ENCODE data around the gene FAM227B. TPM values are rescaled to one million over a fixed set of nuclear protein-coding genes. Genes with fewer than 3 reads are reported as not detected.
"Not testable (repeated sequence)": the region's sequence is repeated elsewhere in the genome, so short reads cannot be mapped to it uniquely, and the experiment has no call there.

The FAM227B gene
- total RNA-seq, 1 donor from 2014 or later: 5.8 TPM

DNA sequence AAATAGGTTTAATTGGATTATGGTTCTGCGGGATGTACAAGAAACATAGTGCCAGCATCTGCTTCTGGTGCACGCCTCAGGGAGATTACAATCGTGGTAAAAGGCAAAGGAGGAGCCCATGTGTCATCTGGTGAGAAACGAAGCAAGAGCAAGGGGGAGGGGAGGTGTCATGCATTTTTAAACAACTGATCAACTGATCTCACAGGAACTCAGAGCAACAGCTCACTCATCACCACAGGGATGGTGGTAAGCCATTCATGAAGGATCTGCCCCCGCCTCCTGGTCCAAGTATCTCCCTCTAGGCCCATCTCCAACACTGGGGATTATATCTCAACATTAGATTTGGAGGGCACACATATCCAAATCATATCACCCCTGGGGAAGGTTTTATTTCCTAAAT, 239.7 kb downstream of the FAM227B start:
- no peak for DNase-seq (ENCODE audit: low read depth)

DNA sequence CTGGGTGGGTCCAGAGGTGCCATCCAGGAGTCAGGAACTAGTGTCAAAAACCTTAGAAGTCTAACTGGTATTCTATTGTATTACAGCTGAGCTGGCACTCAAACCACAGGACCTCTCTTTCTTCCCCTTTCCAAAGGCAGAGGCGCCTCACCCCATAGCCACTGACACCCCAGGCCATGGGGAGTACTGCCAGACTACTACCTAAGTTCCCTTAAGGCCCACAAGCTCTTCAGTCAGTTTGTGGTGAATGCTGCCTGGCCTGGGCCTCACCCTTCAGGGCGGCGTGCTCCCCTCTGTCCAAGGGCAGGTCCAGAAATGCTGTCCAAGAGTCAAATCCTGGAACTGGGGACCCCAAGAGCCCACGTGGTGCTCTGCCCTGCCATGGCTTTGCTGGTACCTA, 240.6 kb downstream of the FAM227B start:
- no peaks in the 10 kb centered on the region for H3K27me3 ChIP-seq (ENCODE audit: control insufficient read depth, insufficient read depth, low read length)
- H3K4me3 ChIP-seq (ENCODE audit: low read depth, low read length): no peak overlapping the region
- TF ChIP-seq, protein P1, sequence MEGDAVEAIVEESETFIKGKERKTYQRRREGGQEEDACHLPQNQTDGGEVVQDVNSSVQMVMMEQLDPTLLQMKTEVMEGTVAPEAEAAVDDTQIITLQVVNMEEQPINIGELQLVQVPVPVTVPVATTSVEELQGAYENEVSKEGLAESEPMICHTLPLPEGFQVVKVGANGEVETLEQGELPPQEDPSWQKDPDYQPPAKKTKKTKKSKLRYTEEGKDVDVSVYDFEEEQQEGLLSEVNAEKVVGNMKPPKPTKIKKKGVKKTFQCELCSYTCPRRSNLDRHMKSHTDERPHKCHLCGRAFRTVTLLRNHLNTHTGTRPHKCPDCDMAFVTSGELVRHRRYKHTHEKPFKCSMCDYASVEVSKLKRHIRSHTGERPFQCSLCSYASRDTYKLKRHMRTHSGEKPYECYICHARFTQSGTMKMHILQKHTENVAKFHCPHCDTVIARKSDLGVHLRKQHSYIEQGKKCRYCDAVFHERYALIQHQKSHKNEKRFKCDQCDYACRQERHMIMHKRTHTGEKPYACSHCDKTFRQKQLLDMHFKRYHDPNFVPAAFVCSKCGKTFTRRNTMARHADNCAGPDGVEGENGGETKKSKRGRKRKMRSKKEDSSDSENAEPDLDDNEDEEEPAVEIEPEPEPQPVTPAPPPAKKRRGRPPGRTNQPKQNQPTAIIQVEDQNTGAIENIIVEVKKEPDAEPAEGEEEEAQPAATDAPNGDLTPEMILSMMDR (IDR thresholded peaks at IDR 0.05; ENCODE audit: insufficient read depth, low read length, poor library complexity, severe bottlenecking): no peak
- no peak for DNase-seq (ENCODE audit: low read depth)
- no peaks in the 10 kb centered on the region for H3K36me3 ChIP-seq (ENCODE audit: control insufficient read depth, insufficient read depth, low read length)

More for the DNA sequence above, 239.7 kb downstream of the FAM227B start:
- no peaks in the 10 kb centered on the region for H3K27me3 ChIP-seq (ENCODE audit: control insufficient read depth, insufficient read depth, low read length)
- TF ChIP-seq, protein P1 (IDR thresholded peaks at IDR 0.05; ENCODE audit: insufficient read depth, low read length, poor library complexity, severe bottlenecking): no peak
- H3K36me3 ChIP-seq (ENCODE audit: control insufficient read depth, insufficient read depth, low read length): no peaks in the 10 kb centered on the region
- H3K4me3 ChIP-seq (ENCODE audit: low read depth, low read length): no peak overlapping the region

DNA sequence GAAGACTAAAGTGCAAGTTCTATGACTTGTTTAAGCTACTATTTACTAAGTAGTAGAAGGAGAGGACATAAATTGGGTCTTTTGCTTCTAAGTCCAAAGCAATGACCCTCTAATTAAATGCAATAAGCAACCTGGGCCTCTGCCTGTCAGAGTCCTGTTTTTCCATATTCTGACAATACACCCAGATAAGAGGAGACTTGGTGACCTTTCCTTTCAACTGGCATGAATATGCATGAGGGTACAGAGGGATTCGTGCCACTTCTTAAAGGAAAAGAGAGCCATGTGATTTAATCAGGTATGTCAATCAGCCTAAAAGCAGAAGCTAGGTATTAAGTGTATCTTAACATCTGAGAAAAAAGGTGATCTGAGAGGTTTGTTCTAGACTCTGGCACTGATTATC, 248.3 kb downstream of the FAM227B start:
- Histone ChIP-seq H3K4me3 (ENCODE audit: low read depth, low read length) (no peak overlapping the region), H3K27me3 (ENCODE audit: control insufficient read depth, insufficient read depth, low read length) (no peaks in the 10 kb centered on the region), H3K36me3 (ENCODE audit: control insufficient read depth, insufficient read depth, low read length) (no peaks in the 10 kb centered on the region)
- DNase-seq (ENCODE audit: low read depth): no peak
- TF ChIP-seq, protein P1 (IDR thresholded peaks at IDR 0.05; ENCODE audit: insufficient read depth, low read length, poor library complexity, severe bottlenecking): no peak

DNA sequence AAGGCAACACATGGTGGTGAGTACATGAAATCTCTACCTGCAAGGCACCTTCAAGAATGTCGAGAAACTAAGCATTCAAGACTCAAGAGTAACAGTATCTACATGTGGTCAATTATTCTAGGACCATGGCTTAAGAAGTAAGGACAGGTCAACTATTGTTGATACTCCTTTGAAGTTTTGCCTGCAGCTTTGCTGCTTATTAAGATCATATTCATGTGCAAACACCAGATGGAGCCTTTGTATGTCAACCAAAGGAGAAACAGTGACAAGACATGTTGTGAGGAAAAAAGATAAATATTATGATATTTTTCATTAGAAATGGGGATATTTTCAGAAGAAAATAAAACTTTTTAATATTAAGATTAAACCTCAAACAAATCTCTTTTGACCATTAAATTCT, 249.8 kb downstream of the FAM227B start:
- Histone ChIP-seq H3K36me3 (ENCODE audit: control insufficient read depth, insufficient read depth, low read length) (no peaks in the 10 kb centered on the region), H3K4me3 (ENCODE audit: low read depth, low read length) (no peak overlapping the region), H3K27me3 (ENCODE audit: control insufficient read depth, insufficient read depth, low read length) (no peaks in the 10 kb centered on the region)
- no peak for DNase-seq (ENCODE audit: low read depth)
- TF ChIP-seq, protein P1 (IDR thresholded peaks at IDR 0.05; ENCODE audit: insufficient read depth, low read length, poor library complexity, severe bottlenecking): no peak

DNA sequence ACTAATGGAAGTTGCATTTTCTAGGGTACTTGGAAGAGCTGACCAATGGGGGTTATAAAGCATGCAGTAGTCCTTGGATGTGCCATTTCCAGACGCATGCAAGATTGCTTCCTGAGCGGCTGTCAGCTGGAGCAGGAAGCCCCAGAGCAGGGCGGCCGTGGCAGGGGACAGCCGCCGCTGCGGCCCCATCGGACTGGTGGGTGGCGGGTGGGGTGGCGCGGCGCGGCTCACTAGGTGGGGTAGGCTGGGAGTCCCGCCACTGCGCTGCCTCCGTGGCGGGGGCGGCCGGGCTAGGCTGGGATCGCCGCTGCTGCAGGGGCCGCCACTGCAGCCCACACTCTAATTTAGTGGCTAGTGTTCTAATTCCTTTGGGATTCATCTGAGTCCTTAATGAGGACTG, 254.1 kb downstream of the FAM227B start:
- no peak overlapping the region for H3K4me3 ChIP-seq (ENCODE audit: low read depth, low read length)
- no peaks in the 10 kb centered on the region for H3K36me3 ChIP-seq (ENCODE audit: control insufficient read depth, insufficient read depth, low read length)
- H3K27me3 ChIP-seq (ENCODE audit: control insufficient read depth, insufficient read depth, low read length): no peaks in the 10 kb centered on the region
- DNase-seq (ENCODE audit: low read depth): no peak
- TF ChIP-seq, protein P1 (IDR thresholded peaks at IDR 0.05; ENCODE audit: insufficient read depth, low read length, poor library complexity, severe bottlenecking): no peak

DNA sequence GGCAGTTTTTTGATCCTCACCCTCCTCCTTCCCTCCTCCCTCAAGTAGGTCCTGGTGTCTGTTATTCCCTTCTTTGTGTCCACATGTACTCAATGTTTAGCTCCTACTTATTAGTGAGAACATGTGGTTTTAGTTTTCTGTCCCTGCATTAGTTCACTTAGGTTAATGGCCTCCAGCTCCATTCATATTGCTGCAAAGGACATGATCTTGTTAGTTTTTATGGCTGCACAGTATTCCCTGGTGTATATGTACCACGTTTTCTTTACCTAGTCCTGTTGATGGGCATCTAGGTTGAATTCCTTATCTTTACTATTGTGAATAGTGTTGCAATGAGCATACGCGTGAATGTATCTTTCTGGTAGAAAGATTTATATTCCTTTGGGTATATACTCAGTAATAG, 259.2 kb downstream of the FAM227B start:
- DNase-seq (ENCODE audit: low read depth): no peak
- no peak overlapping the region for H3K4me3 ChIP-seq (ENCODE audit: low read depth, low read length)

DNA sequence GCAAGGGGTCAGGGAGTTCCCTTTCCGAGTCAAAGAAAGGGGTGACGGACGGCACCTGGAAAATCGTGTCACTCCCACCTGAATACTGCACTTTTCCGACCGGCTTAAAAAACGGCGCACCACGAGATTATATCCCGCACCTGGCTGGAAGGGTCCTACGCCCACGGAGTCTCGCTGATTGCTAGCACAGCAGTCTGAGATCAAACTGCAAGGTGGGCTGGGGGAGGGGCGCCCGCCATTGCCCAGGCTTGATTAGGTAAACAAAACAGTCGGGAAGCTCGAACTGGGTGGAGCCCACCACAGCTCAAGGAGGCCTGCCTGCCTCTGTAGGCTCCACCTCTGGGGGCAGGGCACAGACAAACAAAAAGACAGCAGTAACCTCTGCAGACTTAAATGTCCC, 266.2 kb downstream of the FAM227B start:
- not testable (repeated sequence) for H3K36me3 ChIP-seq (ENCODE audit: control insufficient read depth, insufficient read depth, low read length); H3K27me3 ChIP-seq (ENCODE audit: control insufficient read depth, insufficient read depth, low read length); H3K4me3 ChIP-seq (ENCODE audit: low read depth, low read length); DNase-seq (ENCODE audit: low read depth)

More for the DNA sequence above, 259.2 kb downstream of the FAM227B start:
- H3K36me3 ChIP-seq (ENCODE audit: control insufficient read depth, insufficient read depth, low read length): no peaks in the 10 kb centered on the region
- H3K27me3 ChIP-seq (ENCODE audit: control insufficient read depth, insufficient read depth, low read length): no peaks in the 10 kb centered on the region
- TF ChIP-seq, protein P1 (IDR thresholded peaks at IDR 0.05; ENCODE audit: insufficient read depth, low read length, poor library complexity, severe bottlenecking): no peak
